HCT116 (cell line): ENCODE data around the gene XPNPEP3. TPM values are rescaled to one million over a fixed set of nuclear protein-coding genes. Genes with fewer than 3 reads are reported as not detected.

Experiments
- ATAC-seq: fragments of 200-7000 bp; cut with Tn5 transposase; 2 replicates; pipeline ENCODE4 v1.9.1; 2020; ENCODE audit warnings: mild to moderate bottlenecking, moderate library complexity
- BruUV-seq: library from RNA; stranded (reverse); fragments of 400-500 nt; replicated peaks from 2 replicates; lab custom pipeline; 2021; lab: Mats Ljungman, UMichigan
- CTCF ChIA-PET: fragments of 300-600 bp; sonication (Branson Sonifier 250); formaldehyde crosslinking; loops from one replicate; lab custom pipeline; 2021; ENCODE audit warnings: antibody characterized with exemption; lab: Charles Lee
- POLR2A ChIA-PET: fragments of 300-600, 350-600 bp; sonication (Branson Sonifier 250); formaldehyde crosslinking; loops from one replicate; lab custom pipeline; 2021; ENCODE audit warnings: antibody characterized with exemption; lab: Charles Lee
- RAD21 ChIA-PET, 2 experiments: fragments of 300-600 bp; sonication (Branson Sonifier 250); formaldehyde crosslinking; loops; one replicate each; lab custom pipeline; 2023; ENCODE audit warnings: low total read pairs in 2 of 2; ENCODE audit not compliant: uncharacterized antibody in 2 of 2, unreplicated experiment in 2 of 2, low non-redundant PET in 1 of 2; lab: Charles Lee
- DNase-seq: peaks from one replicate; pipeline ENCODE4 v3.0.0-alpha.2; 2010; ENCODE audit warnings: low read depth, low spot score
- H2AFZ ChIP-seq: fragments of 200-600 bp; shearing (Covaris generic), sonication (generic); 2 replicates; pipeline ENCODE4 v1.6.1; 2017; ENCODE audit warnings: low read depth, mixed run types, mixed read lengths, antibody characterized with exemption, low read length; ENCODE audit not compliant: poor library complexity, severe bottlenecking
- H3K27ac ChIP-seq: 2 replicates; pipeline ENCODE4 v1.5.1; 2012; ENCODE audit warnings: low read depth, low read length
- H3K27me3 ChIP-seq: fragments of 200-600 bp; sonication (generic); 2 replicates; pipeline ENCODE4 v1.6.1; 2016; ENCODE audit warnings: mixed run types, low read length, mixed read lengths; ENCODE audit not compliant: insufficient read depth
- H3K36me3 ChIP-seq, 2 experiments: fragments of 200-500 bp in 1 of 2; fragments of 200-600 bp in 1 of 2; sonication (Bioruptor generic) in 1 of 2; sonication (generic) in 1 of 2; 2 replicates each; pipeline versions ENCODE4 v1.5.1 to v1.6.1; 2014 to 2016; ENCODE audit warnings: low read length in 2 of 2, inconsistent platforms in 1 of 2, mixed read lengths in 1 of 2, mixed run types in 1 of 2; ENCODE audit not compliant: insufficient read depth in 2 of 2, control insufficient read depth in 1 of 2
- H3K4me1 ChIP-seq, 2 experiments: fragments of 200-600 bp in 1 of 2; sonication (generic) in 1 of 2; 2 replicates each; pipeline versions ENCODE4 v1.5.1 to v1.6.1; 2012 to 2017; ENCODE audit warnings: low read length in 2 of 2, inconsistent platforms in 1 of 2, mild to moderate bottlenecking in 1 of 2, mixed read lengths in 1 of 2, mixed run types in 1 of 2, moderate library complexity in 1 of 2; ENCODE audit not compliant: insufficient read depth in 2 of 2, control insufficient read depth in 1 of 2
- H3K4me2 ChIP-seq: fragments of 200-600 bp; sonication (generic); 2 replicates; pipeline ENCODE4 v1.6.1; 2017; ENCODE audit warnings: mixed run types, low read length, mixed read lengths
- H3K4me3 ChIP-seq, 2 experiments: fragments of 200-600 bp in 1 of 2; sonication (generic) in 1 of 2; replicated peaks in 1 of 2; 2 replicates each; pipeline ENCODE4 v1.5.1; 2011 to 2016; ENCODE audit warnings: low read length in 2 of 2, control low read depth in 1 of 2, low read depth in 1 of 2, mild to moderate bottlenecking in 1 of 2, mixed read lengths in 1 of 2, mixed run types in 1 of 2
- H3K79me2 ChIP-seq: fragments of 200-600 bp; sonication (generic); 2 replicates; pipeline ENCODE4 v1.6.1; 2017; ENCODE audit warnings: mild to moderate bottlenecking, mixed run types, low read length, moderate library complexity, mixed read lengths; ENCODE audit not compliant: insufficient read depth
- H3K9ac ChIP-seq: fragments of 200-600 bp; sonication (generic); 2 replicates; pipeline ENCODE4 v1.6.1; 2016; ENCODE audit warnings: low read length, mixed read lengths
- H3K9me2 ChIP-seq: fragments of 200-600 bp; sonication (generic), shearing (Covaris generic); 2 replicates; pipeline ENCODE4 v1.6.1; 2017; ENCODE audit warnings: mixed run types, mild to moderate bottlenecking, moderate library complexity; ENCODE audit not compliant: insufficient read depth
- H3K9me3 ChIP-seq, 2 experiments: fragments of 200-500 bp in 1 of 2; fragments of 200-600 bp in 1 of 2; sonication (Bioruptor generic) in 1 of 2; sonication (generic) in 1 of 2; 2 replicates each; pipeline ENCODE4 v1.6.1; 2014 to 2017; ENCODE audit warnings: low read length in 2 of 2, mixed read lengths in 2 of 2, inconsistent platforms in 1 of 2, low read depth in 1 of 2, mild to moderate bottlenecking in 1 of 2, mixed run types in 1 of 2, moderate library complexity in 1 of 2; ENCODE audit not compliant: control insufficient read depth in 1 of 2, insufficient read depth in 1 of 2
- H4K20me1 ChIP-seq: fragments of 200-600 bp; sonication (generic), shearing (Covaris generic); 2 replicates; pipeline ENCODE4 v1.6.1; 2017; ENCODE audit warnings: mixed run types, mild to moderate bottlenecking, moderate library complexity; ENCODE audit not compliant: insufficient read depth
- CEBPB ChIP-seq: IDR thresholded peaks from 2 replicates; pipeline ENCODE4 v1.6.1; 2012; ENCODE audit warnings: low read depth
- EZH2 ChIP-seq: fragments of 200-600 bp; sonication (generic); IDR thresholded peaks from 2 replicates; pipeline ENCODE4 v1.6.1; 2017; ENCODE audit warnings: antibody characterized with exemption, mixed run types
- FOSL1 ChIP-seq: IDR thresholded peaks from 2 replicates; pipeline ENCODE4 v1.6.1; 2012; ENCODE audit warnings: low read depth
- POLR2A ChIP-seq: IDR thresholded peaks from 2 replicates; pipeline ENCODE4 v1.7.0; 2011; ENCODE audit warnings: borderline replicate concordance; ENCODE audit not compliant: insufficient read depth, insufficient read length; ENCODE audit errors: extremely low read depth
- SIN3A ChIP-seq: IDR thresholded peaks from 2 replicates; pipeline ENCODE4 v1.6.1; 2012; ENCODE audit warnings: low read depth
- YY1 ChIP-seq: IDR thresholded peaks from 2 replicates; pipeline ENCODE4 v1.6.1; 2011; ENCODE audit warnings: low read length, low read depth, moderate library complexity, mild to moderate bottlenecking; ENCODE audit not compliant: insufficient replicate concordance; ENCODE audit errors: extremely low read depth
- intact Hi-C: fragments of 100-400 bp; cut with micrococcal nuclease; formaldehyde crosslinking; loops from 2 replicates; pipeline ENCODE4 v1.10.0; 2022
- total RNA-seq: library from RNA; stranded (reverse); gene quantifications from one replicate; pipeline ENCODE4 v1.2.1, GENCODE V29; 2021; ENCODE audit not compliant: unreplicated experiment
- TF ChIP-seq, protein P1 (sequence below): IDR thresholded peaks from 2 replicates; pipeline ENCODE4 v1.6.1; 2012; ENCODE audit warnings: low read depth
- TF ChIP-seq, protein P2 (sequence below), 3 experiments: fragments of 200-600 bp in 1 of 3; sonication (generic) in 1 of 3; IDR thresholded peaks in 2 of 3; conservative IDR thresholded peaks in 1 of 3; 2 replicates each; pipeline ENCODE4 v1.5.1; 2012 to 2017; ENCODE audit warnings: low read depth in 2 of 3, low read length in 2 of 3, antibody characterized with exemption in 1 of 3, borderline replicate concordance in 1 of 3, control low read depth in 1 of 3, mild to moderate bottlenecking in 1 of 3, mixed read lengths in 1 of 3, mixed run types in 1 of 3, moderate library complexity in 1 of 3; ENCODE audit not compliant: insufficient read depth in 1 of 3

Gene XPNPEP3
- total RNA-seq, 1 experiment from 2014 or later: 29.8 TPM

DNA sequence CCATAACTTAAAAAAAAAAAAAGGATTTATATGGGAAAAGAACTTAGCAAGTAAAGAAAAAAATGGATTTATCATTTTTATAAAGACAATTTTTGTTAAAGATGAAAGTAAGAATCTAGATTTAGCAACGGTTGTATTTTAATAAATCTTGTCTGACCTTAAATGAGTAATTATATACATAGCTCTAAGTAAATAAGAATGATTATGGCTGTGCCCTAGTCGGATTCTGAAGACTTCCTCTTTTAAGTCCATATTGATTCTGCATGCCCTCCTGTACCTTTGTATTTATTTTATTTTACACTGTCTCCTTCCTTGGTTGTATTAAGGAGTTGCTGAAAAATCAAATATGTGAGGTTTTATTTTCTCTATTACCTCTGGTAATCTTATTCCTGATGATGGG is 101.4 kb downstream of the XPNPEP3 start (continued):
- TF ChIP-seq, protein P1, sequence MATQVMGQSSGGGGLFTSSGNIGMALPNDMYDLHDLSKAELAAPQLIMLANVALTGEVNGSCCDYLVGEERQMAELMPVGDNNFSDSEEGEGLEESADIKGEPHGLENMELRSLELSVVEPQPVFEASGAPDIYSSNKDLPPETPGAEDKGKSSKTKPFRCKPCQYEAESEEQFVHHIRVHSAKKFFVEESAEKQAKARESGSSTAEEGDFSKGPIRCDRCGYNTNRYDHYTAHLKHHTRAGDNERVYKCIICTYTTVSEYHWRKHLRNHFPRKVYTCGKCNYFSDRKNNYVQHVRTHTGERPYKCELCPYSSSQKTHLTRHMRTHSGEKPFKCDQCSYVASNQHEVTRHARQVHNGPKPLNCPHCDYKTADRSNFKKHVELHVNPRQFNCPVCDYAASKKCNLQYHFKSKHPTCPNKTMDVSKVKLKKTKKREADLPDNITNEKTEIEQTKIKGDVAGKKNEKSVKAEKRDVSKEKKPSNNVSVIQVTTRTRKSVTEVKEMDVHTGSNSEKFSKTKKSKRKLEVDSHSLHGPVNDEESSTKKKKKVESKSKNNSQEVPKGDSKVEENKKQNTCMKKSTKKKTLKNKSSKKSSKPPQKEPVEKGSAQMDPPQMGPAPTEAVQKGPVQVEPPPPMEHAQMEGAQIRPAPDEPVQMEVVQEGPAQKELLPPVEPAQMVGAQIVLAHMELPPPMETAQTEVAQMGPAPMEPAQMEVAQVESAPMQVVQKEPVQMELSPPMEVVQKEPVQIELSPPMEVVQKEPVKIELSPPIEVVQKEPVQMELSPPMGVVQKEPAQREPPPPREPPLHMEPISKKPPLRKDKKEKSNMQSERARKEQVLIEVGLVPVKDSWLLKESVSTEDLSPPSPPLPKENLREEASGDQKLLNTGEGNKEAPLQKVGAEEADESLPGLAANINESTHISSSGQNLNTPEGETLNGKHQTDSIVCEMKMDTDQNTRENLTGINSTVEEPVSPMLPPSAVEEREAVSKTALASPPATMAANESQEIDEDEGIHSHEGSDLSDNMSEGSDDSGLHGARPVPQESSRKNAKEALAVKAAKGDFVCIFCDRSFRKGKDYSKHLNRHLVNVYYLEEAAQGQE: no peak
- no peak for TF ChIP-seq SIN3A

DNA sequence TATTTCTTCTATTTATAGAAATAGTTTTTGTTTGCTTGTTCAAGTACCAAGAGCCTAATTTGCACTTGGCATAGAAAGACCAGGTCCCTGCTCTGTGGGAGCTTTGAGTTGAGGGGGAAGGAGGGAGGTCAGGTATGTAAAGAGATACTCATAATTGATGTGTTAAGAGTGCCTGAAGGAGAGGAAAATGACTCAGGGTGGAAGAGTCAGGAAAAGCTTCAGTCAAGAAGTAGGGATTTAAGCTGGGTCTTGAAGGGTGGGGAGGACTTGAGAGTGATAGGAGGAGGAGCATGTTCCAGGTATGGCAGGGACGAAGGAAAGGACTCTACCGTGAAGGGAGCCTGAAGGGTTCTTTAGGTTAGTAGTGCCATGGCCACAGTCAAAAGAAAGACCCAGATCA is 103.2 kb downstream of the XPNPEP3 start:
- Histone ChIP-seq H3K4me2 (no peak overlapping the region), H3K4me1 (no peaks in the 10 kb centered on the region), H4K20me1 (peaks cover 3% of the 10 kb centered on the region; the same call in 1 of the 2 replicates), H3K9me2 (no peaks in the 10 kb centered on the region), H3K27me3 (no peaks in the 10 kb centered on the region), H3K36me3 (peaks cover 33 to 36% of the 10 kb centered on the region in 2 experiments), H2AFZ (no peak overlapping the region), H3K4me3 (no peak overlapping the region), H3K27ac (no peak overlapping the region), H3K9ac (no peak overlapping the region), H3K9me3 (no peaks in the 10 kb centered on the region), H3K79me2 (peaks cover 84% of the 10 kb centered on the region)
- ATAC-seq: no peak
- intact Hi-C loops: no loop called here
- no TSS peak for BruUV-seq
- ChIA-PET POLR2A (interaction anchor here (0.6 to 1.1 kb wide), 3 partner anchors 9 to 313 kb away, joined by 3 to 9 read pairs (median 4); partner anchors contain the start of gene RBX1), RAD21 (no interaction called here), CTCF (no interaction called here)
- no peak for TF ChIP-seq EZH2
- TF ChIP-seq FOSL1: no peak
- TF ChIP-seq YY1: no peak
- TF ChIP-seq CEBPB: no peak
- no peak for TF ChIP-seq POLR2A
- TF ChIP-seq, protein P2, sequence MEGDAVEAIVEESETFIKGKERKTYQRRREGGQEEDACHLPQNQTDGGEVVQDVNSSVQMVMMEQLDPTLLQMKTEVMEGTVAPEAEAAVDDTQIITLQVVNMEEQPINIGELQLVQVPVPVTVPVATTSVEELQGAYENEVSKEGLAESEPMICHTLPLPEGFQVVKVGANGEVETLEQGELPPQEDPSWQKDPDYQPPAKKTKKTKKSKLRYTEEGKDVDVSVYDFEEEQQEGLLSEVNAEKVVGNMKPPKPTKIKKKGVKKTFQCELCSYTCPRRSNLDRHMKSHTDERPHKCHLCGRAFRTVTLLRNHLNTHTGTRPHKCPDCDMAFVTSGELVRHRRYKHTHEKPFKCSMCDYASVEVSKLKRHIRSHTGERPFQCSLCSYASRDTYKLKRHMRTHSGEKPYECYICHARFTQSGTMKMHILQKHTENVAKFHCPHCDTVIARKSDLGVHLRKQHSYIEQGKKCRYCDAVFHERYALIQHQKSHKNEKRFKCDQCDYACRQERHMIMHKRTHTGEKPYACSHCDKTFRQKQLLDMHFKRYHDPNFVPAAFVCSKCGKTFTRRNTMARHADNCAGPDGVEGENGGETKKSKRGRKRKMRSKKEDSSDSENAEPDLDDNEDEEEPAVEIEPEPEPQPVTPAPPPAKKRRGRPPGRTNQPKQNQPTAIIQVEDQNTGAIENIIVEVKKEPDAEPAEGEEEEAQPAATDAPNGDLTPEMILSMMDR (IDR thresholded peaks at IDR 0.05 in 2 of 3, conservative IDR thresholded peaks at IDR 0.05 in 1 of 3; ENCODE audit: borderline replicate concordance in 1 of 3, insufficient read depth in 1 of 3, low read depth in 2 of 3, low read length in 2 of 3): no peak
- no peak for DNase-seq
